Measurements from ENCODE around the gene RCSD1. TPM values are rescaled to one million over a fixed set of nuclear protein-coding genes. Genes with fewer than 3 reads are reported as not detected.

The RCSD1 gene
- total RNA-seq, 1 donor from 2014 or later, result 0.76 TPM

DNA sequence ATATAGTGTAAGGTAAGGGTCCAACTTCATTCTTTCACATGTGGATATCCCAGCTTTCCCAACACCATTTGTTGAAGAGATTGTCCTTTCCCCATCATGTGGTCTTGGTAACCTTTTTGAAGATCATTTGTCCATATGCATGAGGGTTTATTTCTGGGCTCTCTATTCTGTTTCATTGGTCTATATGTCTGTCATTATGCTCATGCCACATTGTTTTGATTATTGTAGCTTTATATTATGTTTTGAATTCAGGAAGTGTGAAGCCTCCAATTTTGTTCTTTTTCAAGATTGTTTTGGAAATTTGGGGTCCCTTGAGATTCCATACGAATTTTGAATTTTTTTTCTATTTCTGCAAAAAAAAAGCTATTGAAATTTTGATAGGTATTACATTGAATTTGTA, 15.2 kb upstream of the RCSD1 start:
- Mint-ChIP-seq H3K4me3 (no peak overlapping the region), H3K9me3 (peaks cover 9% of the 10 kb centered on the region), H3K4me1 (peaks cover 18% of the 10 kb centered on the region), H3K27me3 (ENCODE audit: low read depth) (peaks cover 1% of the 10 kb centered on the region), H3K36me3 (no peaks in the 10 kb centered on the region), H3K27ac (no peak overlapping the region)
- TF ChIP-seq, protein P1, sequence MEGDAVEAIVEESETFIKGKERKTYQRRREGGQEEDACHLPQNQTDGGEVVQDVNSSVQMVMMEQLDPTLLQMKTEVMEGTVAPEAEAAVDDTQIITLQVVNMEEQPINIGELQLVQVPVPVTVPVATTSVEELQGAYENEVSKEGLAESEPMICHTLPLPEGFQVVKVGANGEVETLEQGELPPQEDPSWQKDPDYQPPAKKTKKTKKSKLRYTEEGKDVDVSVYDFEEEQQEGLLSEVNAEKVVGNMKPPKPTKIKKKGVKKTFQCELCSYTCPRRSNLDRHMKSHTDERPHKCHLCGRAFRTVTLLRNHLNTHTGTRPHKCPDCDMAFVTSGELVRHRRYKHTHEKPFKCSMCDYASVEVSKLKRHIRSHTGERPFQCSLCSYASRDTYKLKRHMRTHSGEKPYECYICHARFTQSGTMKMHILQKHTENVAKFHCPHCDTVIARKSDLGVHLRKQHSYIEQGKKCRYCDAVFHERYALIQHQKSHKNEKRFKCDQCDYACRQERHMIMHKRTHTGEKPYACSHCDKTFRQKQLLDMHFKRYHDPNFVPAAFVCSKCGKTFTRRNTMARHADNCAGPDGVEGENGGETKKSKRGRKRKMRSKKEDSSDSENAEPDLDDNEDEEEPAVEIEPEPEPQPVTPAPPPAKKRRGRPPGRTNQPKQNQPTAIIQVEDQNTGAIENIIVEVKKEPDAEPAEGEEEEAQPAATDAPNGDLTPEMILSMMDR (IDR thresholded peaks at IDR 0.05; ENCODE audit: unreplicated experiment), result no peak
- no peak for DNase-seq (ENCODE audit: low spot score in 2 of 2, unreplicated experiment in 2 of 2)

DNA sequence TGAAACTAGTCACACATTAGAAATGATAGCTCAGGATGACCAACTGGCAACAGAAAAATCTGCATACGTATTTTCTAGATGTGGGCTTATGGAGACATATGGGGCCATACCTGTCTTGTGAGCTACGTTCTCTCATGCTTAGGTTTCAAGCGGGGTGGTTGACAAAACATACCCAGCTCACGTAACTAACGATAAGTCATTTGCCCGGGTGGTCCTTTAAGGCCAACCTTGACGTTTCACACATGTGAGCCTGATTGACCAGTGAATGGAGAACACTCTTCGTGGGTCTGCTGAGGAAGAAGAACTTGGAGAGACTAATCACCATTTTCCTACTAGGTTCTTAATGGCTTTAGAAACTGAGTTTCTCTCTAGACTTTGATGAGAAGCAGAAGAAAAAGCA, 13.5 kb upstream of the RCSD1 start:
- H3K4me1 Mint-ChIP-seq, result peaks cover 18% of the 10 kb centered on the region
- TF ChIP-seq, protein P1 (IDR thresholded peaks at IDR 0.05; ENCODE audit: unreplicated experiment), result no peak
- H3K27ac Mint-ChIP-seq, result no peak overlapping the region
- H3K9me3 Mint-ChIP-seq, result peaks cover 9% of the 10 kb centered on the region
- no peak overlapping the region for H3K4me3 Mint-ChIP-seq
- no peaks in the 10 kb centered on the region for H3K27me3 Mint-ChIP-seq (ENCODE audit: low read depth)
- no peak for DNase-seq (ENCODE audit: low spot score in 2 of 2, unreplicated experiment in 2 of 2)
- no peaks in the 10 kb centered on the region for H3K36me3 Mint-ChIP-seq

DNA sequence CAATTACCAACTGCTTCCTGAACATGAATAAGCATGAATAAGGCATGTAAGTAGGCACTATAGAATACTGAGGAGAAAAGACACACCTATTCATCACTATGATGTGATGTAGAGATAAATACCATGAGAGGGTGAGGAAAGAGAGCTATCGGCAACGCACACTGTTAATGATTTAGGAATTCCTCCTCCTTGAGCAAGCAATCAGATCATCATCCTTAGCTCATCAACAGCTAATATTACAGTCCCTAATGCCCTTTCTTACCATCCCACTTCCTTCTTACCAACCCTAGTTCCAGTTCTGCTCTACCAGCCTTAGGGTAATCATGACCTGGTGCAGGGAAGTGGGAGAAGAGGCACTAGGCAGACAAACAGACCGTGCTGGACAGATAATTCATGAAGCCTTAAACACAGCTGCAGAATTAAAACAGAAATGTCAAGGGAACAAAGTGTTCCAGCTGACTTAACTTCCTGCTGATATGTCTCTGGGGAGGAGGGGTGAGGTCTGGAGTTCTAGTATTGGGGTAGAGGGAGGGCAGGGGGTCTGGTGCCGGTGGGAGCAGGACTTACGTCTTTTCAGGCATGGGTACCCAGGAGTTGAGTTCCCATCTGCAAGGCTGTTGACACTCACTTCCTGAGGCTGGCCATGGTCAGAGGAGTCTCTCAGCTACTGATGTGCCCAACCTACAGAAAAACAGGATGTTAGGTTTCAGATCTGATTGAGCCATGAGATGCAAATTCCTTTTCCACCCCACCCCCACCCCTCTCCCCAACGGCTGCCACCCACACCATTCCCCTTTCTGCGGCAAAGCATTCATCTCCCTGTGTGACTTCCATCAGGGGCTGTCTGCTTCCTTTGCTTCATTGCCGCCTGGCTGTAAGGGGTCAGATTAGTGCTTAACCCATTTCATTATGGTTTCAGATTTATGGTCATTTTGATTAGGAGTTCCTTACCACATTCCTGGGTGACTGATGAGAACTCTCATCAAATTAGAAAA, 12.6 kb upstream of the RCSD1 start:
- H3K27me3 Mint-ChIP-seq (ENCODE audit: low read depth), result no peaks in the 10 kb centered on the region
- TF ChIP-seq, protein P1 (IDR thresholded peaks at IDR 0.05; ENCODE audit: unreplicated experiment), result no peak
- H3K9me3 Mint-ChIP-seq, result peaks cover 9% of the 10 kb centered on the region
- H3K4me3 Mint-ChIP-seq, result no peak overlapping the region
- peaks cover 18% of the 10 kb centered on the region for H3K4me1 Mint-ChIP-seq
- no peak overlapping the region for H3K27ac Mint-ChIP-seq
- no peak for DNase-seq (ENCODE audit: low spot score in 2 of 2, unreplicated experiment in 2 of 2)
- no peaks in the 10 kb centered on the region for H3K36me3 Mint-ChIP-seq

- Mint-ChIP-seq H3K27ac (no peak overlapping the region), H3K9me3 (peaks cover 9% of the 10 kb centered on the region), H3K4me1 (peaks cover 18% of the 10 kb centered on the region), H3K36me3 (no peaks in the 10 kb centered on the region), H3K27me3 (ENCODE audit: low read depth) (no peaks in the 10 kb centered on the region), H3K4me3 (no peak overlapping the region)
- TF ChIP-seq, protein P1 (IDR thresholded peaks at IDR 0.05; ENCODE audit: unreplicated experiment), result no peak
- no peak for DNase-seq (ENCODE audit: low spot score in 2 of 2, unreplicated experiment in 2 of 2)
Measured at GRCh38 chr1:167618366-167618765, 11.7 kb upstream of the RCSD1 start.

GRCh38 chr1:167618789-167619188, 11.2 kb upstream of the RCSD1 start:
- H3K36me3 Mint-ChIP-seq, result no peaks in the 10 kb centered on the region
- H3K27me3 Mint-ChIP-seq (ENCODE audit: low read depth), result no peaks in the 10 kb centered on the region
- TF ChIP-seq, protein P1 (IDR thresholded peaks at IDR 0.05; ENCODE audit: unreplicated experiment), result no peak
- no peak overlapping the region for H3K27ac Mint-ChIP-seq
- peaks cover 9% of the 10 kb centered on the region for H3K9me3 Mint-ChIP-seq
- DNase-seq (ENCODE audit: low spot score in 2 of 2, unreplicated experiment in 2 of 2), result no peak
- no peak overlapping the region for H3K4me3 Mint-ChIP-seq
- peaks cover 18% of the 10 kb centered on the region for H3K4me1 Mint-ChIP-seq
